ENCODE measurements around the gene CAMTA1. TPM values are rescaled to one million over a fixed set of nuclear protein-coding genes. Genes with fewer than 3 reads are reported as not detected.

The CAMTA1 gene
- total RNA-seq, 1 donor from 2014 or later: 268 TPM

- Mint-ChIP-seq H3K4me1 (no peaks in the 10 kb centered on the region), H3K36me3 (no peaks in the 10 kb centered on the region), H3K4me3 (no peak overlapping the region), H3K9me3 (peaks cover 3% of the 10 kb centered on the region), H3K27me3 (ENCODE audit: insufficient read depth, low read depth) (peaks cover 2% of the 10 kb centered on the region), H3K27ac (no peak overlapping the region)
- H3K4me3 ChIP-seq: no peak overlapping the region
- H3K27ac ChIP-seq: no peak overlapping the region
- H3K36me3 ChIP-seq: no peaks in the 10 kb centered on the region
- H3K4me1 ChIP-seq: no peaks in the 10 kb centered on the region
- H2AFZ ChIP-seq (replicated peaks): no peak overlapping the region
- H3K9me3 ChIP-seq (ENCODE audit: low read depth): no peaks in the 10 kb centered on the region
- H3K4me2 ChIP-seq: no peak overlapping the region
- no peaks in the 10 kb centered on the region for H3F3A ChIP-seq (ENCODE audit: low read depth)
- H4K20me1 ChIP-seq (ENCODE audit: low read depth): no peaks in the 10 kb centered on the region
- DNase-seq (ENCODE audit: low spot score): no peak
- TF ChIP-seq EZH2 (IDR thresholded peaks at IDR 0.05) (no peak), EZH2phosphoT487 (IDR thresholded peaks at IDR 0.05) (no peak), CTCF (IDR thresholded peaks at IDR 0.05) (no peak)
- no peaks in the 10 kb centered on the region for H3K27me3 ChIP-seq
- no peak overlapping the region for H3K9ac ChIP-seq
- no peaks in the 10 kb centered on the region for H3K79me2 ChIP-seq (ENCODE audit: low read depth)
Observed at GRCh38 chr1:7322283-7322785, 537.1 kb downstream of the CAMTA1 start.

GRCh38 chr1:7322912-7323311 is 537.7 kb downstream of the CAMTA1 start:
- Histone ChIP-seq H3K36me3 (no peaks in the 10 kb centered on the region), H3K4me1 (no peaks in the 10 kb centered on the region), H3F3A (ENCODE audit: low read depth) (no peaks in the 10 kb centered on the region), H3K9me3 (ENCODE audit: low read depth) (no peaks in the 10 kb centered on the region), H3K9ac (no peak overlapping the region), H2AFZ (replicated peaks) (no peak overlapping the region), H4K20me1 (ENCODE audit: low read depth) (no peaks in the 10 kb centered on the region), H3K27me3 (no peaks in the 10 kb centered on the region), H3K27ac (no peak overlapping the region), H3K4me3 (no peak overlapping the region), H3K79me2 (ENCODE audit: low read depth) (no peaks in the 10 kb centered on the region), H3K4me2 (no peak overlapping the region)
- Mint-ChIP-seq H3K27me3 (ENCODE audit: insufficient read depth, low read depth) (peaks cover under 1% of the 10 kb centered on the region), H3K36me3 (no peaks in the 10 kb centered on the region), H3K4me1 (no peaks in the 10 kb centered on the region), H3K4me3 (no peak overlapping the region), H3K9me3 (peaks cover 3% of the 10 kb centered on the region), H3K27ac (no peak overlapping the region)
- no peak for DNase-seq (ENCODE audit: low spot score)
- no peak for TF ChIP-seq EZH2 (IDR thresholded peaks at IDR 0.05)
- TF ChIP-seq CTCF (IDR thresholded peaks at IDR 0.05): no peak
- no peak for TF ChIP-seq EZH2phosphoT487 (IDR thresholded peaks at IDR 0.05)

GRCh38 chr1:7325254-7325653 is 540.0 kb downstream of the CAMTA1 start:
- no peak for DNase-seq (ENCODE audit: low spot score)
- H3K27me3 Mint-ChIP-seq (ENCODE audit: insufficient read depth, low read depth): no peaks in the 10 kb centered on the region
- Histone ChIP-seq H4K20me1 (ENCODE audit: low read depth) (no peaks in the 10 kb centered on the region), H3K9me3 (ENCODE audit: low read depth) (no peaks in the 10 kb centered on the region), H3K27ac (no peak overlapping the region), H3K4me1 (no peaks in the 10 kb centered on the region), H3K4me3 (no peak overlapping the region), H3K79me2 (ENCODE audit: low read depth) (no peaks in the 10 kb centered on the region), H3K36me3 (no peaks in the 10 kb centered on the region), H3F3A (ENCODE audit: low read depth) (no peaks in the 10 kb centered on the region), H2AFZ (replicated peaks) (no peak overlapping the region), H3K9ac (no peak overlapping the region), H3K27me3 (no peaks in the 10 kb centered on the region), H3K4me2 (no peak overlapping the region)
- no peak for TF ChIP-seq CTCF (IDR thresholded peaks at IDR 0.05)
- TF ChIP-seq EZH2 (IDR thresholded peaks at IDR 0.05): no peak
- TF ChIP-seq EZH2phosphoT487 (IDR thresholded peaks at IDR 0.05): no peak
- no peaks in the 10 kb centered on the region for H3K4me1 Mint-ChIP-seq
- H3K9me3 Mint-ChIP-seq: peaks cover 8% of the 10 kb centered on the region
- H3K4me3 Mint-ChIP-seq: no peak overlapping the region
- H3K36me3 Mint-ChIP-seq: no peaks in the 10 kb centered on the region
- no peak overlapping the region for H3K27ac Mint-ChIP-seq

Measured in neural progenitor cell (in vitro differentiated cells).